Measurements from ENCODE around the gene ABI3BP.

ABI3BP gene

GRCh38 chr3:100899440-100900091, 93.7 kb downstream of the ABI3BP start:
- DNase-seq (ENCODE audit: low read depth): peak; percentile 31
- TF ChIP-seq, protein P1, sequence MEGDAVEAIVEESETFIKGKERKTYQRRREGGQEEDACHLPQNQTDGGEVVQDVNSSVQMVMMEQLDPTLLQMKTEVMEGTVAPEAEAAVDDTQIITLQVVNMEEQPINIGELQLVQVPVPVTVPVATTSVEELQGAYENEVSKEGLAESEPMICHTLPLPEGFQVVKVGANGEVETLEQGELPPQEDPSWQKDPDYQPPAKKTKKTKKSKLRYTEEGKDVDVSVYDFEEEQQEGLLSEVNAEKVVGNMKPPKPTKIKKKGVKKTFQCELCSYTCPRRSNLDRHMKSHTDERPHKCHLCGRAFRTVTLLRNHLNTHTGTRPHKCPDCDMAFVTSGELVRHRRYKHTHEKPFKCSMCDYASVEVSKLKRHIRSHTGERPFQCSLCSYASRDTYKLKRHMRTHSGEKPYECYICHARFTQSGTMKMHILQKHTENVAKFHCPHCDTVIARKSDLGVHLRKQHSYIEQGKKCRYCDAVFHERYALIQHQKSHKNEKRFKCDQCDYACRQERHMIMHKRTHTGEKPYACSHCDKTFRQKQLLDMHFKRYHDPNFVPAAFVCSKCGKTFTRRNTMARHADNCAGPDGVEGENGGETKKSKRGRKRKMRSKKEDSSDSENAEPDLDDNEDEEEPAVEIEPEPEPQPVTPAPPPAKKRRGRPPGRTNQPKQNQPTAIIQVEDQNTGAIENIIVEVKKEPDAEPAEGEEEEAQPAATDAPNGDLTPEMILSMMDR (conservative IDR thresholded peaks at IDR 0.05; ENCODE audit: control insufficient read depth, insufficient read depth, low read depth, low read length): no peak
- H3K4me3 ChIP-seq (ENCODE audit: control insufficient read depth, low read depth, low read length): no peak overlapping the region

DNA sequence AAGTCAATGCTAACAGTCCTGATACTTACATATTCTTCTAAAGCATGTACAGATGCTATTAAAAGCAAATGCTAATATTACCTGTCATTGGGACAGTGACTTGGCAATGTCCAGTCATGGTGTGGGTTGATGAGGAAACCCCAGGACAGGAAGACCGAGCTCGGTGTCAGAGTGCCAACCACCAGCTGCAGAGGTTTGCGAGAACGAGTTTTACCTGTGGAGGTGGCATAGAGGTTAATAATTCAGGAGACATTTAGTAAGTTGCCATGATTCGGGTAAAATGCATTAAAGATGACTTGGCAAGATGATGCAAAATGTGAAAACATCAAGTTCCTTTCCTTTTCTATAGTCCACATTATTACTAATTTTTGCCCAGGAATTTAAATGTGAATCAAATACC, 94.5 kb downstream of the ABI3BP start:
- TF ChIP-seq, protein P1 (conservative IDR thresholded peaks at IDR 0.05; ENCODE audit: control insufficient read depth, insufficient read depth, low read depth, low read length): no peak
- DNase-seq (ENCODE audit: low read depth): no peak
- H3K4me3 ChIP-seq (ENCODE audit: control insufficient read depth, low read depth, low read length): no peak overlapping the region

- H3K4me3 ChIP-seq (ENCODE audit: control insufficient read depth, low read depth, low read length): no peak overlapping the region
- no peak for DNase-seq (ENCODE audit: low read depth)
- TF ChIP-seq, protein P1 (conservative IDR thresholded peaks at IDR 0.05; ENCODE audit: control insufficient read depth, insufficient read depth, low read depth, low read length): no peak
These were observed 96.2 kb downstream of the ABI3BP start for GRCh38 chr3:100896994-100897393.

- TF ChIP-seq, protein P1 (conservative IDR thresholded peaks at IDR 0.05; ENCODE audit: control insufficient read depth, insufficient read depth, low read depth, low read length): peak; percentile 91
- peak; percentile 77 for DNase-seq (ENCODE audit: low read depth)
- H3K4me3 ChIP-seq (ENCODE audit: control insufficient read depth, low read depth, low read length): no peak overlapping the region
These were observed 99.6 kb downstream of the ABI3BP start for GRCh38 chr3:100893590-100893989.

- no peak for DNase-seq (ENCODE audit: low read depth)
- TF ChIP-seq, protein P1 (conservative IDR thresholded peaks at IDR 0.05; ENCODE audit: control insufficient read depth, insufficient read depth, low read depth, low read length): no peak
- H3K4me3 ChIP-seq (ENCODE audit: control insufficient read depth, low read depth, low read length): no peak overlapping the region
These were observed 100.1 kb downstream of the ABI3BP start for GRCh38 chr3:100893108-100893507.

DNA sequence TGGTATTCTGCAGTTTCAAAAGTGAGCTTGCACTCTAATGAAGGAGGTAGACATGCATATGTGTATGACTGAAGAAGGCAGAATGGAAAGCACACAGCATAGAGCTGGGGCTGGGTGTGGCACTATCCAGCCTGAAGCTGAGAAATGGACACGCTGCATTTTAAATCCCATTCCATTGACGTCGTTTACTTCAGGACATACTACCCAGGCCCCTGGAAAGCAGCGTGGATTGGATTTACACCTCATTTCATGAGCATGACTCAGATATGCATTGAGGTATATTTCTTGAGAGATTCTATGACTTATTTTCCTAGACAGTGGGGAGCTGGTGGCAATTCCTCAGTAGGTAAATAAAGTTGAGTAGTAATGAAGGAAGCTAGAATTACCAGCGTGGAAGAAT, 101.4 kb downstream of the ABI3BP start:
- TF ChIP-seq, protein P1 (conservative IDR thresholded peaks at IDR 0.05; ENCODE audit: control insufficient read depth, insufficient read depth, low read depth, low read length): no peak
- no peak overlapping the region for H3K4me3 ChIP-seq (ENCODE audit: control insufficient read depth, low read depth, low read length)
- no peak for DNase-seq (ENCODE audit: low read depth)

DNA sequence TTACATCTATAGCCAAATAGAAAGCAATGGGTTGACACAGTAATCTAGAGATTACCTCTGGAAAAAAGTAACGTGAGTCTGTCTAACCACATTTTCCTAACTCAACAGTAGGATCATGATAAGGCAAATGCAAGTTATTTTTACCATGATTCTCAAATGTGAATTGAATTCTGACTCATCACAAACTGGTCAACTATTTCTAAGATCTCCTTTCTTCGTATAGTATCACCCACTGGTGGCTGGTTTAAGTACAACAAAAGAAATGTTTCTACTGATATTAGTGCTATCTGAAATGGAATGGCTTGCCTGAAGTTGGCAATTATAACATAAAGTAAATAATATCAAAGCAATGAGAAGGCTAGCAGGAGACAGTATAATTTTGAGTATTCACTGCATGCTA, 102.2 kb downstream of the ABI3BP start:
- TF ChIP-seq, protein P1 (conservative IDR thresholded peaks at IDR 0.05; ENCODE audit: control insufficient read depth, insufficient read depth, low read depth, low read length): peak; percentile 56
- H3K4me3 ChIP-seq (ENCODE audit: control insufficient read depth, low read depth, low read length): no peak overlapping the region
- DNase-seq (ENCODE audit: low read depth): peak; percentile 74
